SKM-1 (cell line): ENCODE results near the gene TNNI2.
"Not testable (repeated sequence)": the region's sequence is repeated elsewhere in the genome, so short reads cannot be mapped to it uniquely, and the experiment has no call there.

Source experiments
- DNase-seq: peaks from one replicate; lab custom pipeline; 2025; ENCODE audit not compliant: unreplicated experiment; lab: John Stamatoyannopoulos, UW

The TNNI2 gene

DNA sequence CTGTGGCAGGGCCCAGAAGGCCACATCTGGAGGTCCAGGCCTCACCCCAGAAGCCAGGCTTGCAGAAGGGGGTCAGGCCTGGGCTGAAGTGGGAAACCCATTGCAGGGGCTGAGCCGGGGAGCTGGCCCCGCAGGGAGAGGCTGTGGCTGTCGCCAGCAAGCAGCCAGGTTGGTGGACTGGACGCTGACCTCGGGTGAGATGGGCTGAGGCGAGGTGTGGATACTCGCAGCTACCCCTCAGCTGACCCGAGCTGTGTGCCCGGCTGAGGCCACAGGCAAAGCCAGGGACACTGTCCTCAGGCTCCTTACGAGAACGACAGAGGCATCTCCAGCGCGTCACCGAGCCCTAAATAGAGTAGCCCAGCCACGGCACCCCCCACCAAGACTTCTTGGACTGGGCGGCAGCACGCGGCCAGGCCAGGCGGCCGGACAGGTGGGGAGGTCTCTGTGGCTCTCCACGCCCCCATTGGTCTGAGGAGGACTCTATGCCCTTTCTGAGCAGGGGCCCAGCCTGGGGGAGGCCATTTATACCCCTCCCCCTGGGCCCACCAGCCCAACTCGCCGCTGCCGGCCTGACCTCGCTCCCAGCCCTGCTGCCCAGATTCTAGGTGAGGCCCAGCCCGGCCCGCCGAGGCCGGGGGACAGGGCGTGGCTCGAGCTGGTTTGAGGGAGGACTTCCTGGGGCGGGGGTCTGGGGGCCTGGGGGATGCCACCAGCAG lies at the start of gene TNNI2:
TSS of gene TNNI2 (plus strand) at position 556 of the 719 bp plus-strand sequence. CDS start 716 bp downstream, outside the sequence.
- DNase-seq: no peak

DNA sequence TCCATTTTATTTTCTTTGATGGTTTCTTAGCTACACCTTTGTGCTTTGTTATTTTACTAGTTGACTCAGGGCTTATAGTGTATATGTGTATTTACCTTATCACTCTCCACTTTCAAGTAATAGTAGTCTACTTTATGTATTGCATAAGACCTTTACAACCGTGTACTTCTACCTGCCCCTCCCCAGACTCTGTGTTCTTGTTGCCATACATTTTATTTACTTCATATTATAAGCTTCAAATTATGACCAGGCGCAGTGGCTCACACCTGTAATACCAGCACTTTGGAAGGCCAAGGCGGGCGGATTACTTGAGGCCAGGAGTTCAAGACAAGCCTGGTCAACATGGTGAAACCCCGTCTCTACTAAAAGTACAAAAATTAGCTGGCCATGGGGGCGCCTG lies 46.9 kb upstream of the TNNI2 start:
- DNase-seq: no peak

GRCh38 chr11:1792461-1792860 lies 46.3 kb upstream of the TNNI2 start:
- no peak for DNase-seq

GRCh38 chr11:1793081-1793480 lies 45.7 kb upstream of the TNNI2 start:
- no peak for DNase-seq

- DNase-seq: no peak
These were observed 42.3 kb upstream of the TNNI2 start for GRCh38 chr11:1796413-1797011.

DNA sequence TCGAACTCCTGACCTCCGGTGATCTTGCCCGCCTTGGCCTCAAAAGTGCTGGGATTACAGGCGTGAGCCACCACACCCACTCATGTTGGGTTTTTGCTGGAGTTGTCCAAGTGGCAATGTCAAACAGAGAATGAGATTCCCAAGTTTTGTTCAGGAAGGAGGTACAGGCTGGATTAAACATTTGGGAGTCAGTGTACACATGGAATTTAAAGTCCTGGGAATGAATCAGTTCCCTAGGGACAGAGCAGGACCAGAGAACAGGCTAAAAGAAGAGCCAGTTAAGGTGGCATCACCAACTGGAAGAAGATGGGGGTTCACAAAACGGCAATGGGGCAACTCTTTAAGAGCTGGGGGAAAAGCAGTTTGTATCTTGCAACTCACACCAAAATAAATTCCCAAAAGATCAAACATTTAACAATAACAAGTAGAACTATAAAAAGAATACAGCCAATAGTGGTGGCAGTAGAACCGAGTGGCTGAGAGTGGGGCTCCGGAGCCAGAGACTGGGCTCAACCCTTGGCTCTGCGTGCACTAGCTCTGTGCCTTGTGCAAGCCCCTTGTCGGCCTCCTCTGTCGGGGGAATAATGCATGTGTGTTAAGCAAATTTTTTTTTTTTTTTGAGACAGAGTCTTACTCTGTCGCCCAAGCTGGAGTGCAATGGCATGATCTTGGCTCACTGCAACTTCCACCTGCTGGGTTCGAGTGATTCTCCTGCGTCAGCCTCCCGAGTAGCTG lies 41.2 kb upstream of the TNNI2 start:
- DNase-seq: no peak

- no peak for DNase-seq
These were observed 35.5 kb upstream of the TNNI2 start for GRCh38 chr11:1803246-1803645.

DNA sequence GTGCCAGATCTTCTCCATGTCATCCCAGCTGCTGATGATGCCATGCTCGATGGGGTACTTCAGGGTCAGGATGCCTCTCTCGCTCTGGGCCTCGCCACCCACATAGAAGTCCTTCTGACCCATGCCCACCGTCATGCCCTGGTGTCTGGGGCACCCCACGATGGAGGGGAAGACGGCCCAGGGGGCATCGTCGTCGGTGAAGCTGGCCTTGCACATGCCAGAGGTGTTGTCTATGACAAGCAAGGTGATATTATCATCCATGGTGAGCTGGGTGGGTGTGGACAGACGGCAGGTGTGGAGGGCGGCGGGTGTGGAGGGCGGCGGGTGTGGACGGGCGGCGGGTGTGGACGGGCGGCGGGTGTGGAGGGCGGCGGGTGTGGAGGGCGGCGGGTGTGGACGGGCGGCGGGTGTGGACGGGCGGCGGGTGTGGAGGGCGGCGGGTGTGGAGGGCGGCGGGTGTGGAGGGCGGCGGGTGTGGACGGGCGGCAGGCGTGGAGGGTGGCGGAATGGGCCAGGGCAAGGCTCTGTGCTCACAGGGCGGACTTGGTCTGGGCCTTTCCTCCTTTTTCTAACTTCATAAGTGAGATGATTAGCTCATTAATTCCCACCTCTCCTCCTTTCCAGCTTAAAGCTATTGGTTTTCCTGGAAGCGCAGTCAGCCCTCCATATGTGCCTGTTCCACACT lies 34.8 kb upstream of the TNNI2 start:
- not testable (repeated sequence) for DNase-seq

DNA sequence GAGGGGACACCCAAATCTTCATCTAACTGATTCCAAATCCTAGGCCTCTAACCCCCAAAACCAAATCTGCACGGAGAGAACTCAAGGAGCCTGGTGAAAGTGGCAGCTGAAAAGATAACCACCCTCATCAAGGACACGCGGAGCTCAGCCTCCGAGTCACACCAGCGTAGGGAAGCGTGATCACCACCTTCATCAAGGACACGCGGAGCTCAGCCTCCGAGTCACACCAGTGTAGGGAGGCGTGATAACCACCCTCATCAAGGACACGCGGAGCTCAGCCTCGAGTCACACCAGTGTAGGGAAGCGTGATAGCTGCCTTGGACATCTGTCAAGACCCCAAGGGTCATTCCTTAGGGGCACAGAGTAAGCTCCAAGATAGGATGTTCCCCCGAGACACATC lies 33.3 kb upstream of the TNNI2 start:
- DNase-seq: no peak

GRCh38 chr11:1807264-1807995 lies 31.4 kb upstream of the TNNI2 start:
- no peak for DNase-seq

- DNase-seq: peak; percentile 56
These were observed 28.0 kb upstream of the TNNI2 start for GRCh38 chr11:1810761-1811160.

DNA sequence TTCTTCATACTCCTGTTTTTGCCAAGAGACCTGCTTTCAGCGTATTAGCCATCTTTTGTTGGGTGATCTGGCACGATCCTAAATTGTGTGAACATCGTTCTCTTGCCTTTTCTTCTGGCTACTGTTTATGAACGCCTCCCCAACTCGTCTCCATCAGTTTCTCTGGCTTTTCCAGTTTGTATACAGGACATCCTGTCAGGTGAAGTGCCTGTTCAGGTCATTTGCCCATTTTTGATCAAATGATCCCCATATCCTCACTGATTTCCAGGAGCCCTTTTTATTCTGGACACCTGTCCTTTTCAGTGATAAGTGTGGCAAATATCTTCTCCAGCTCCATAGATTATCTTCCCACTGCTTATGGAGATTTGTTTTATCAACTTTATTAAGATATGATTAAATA lies 26.5 kb upstream of the TNNI2 start:
- DNase-seq: no peak

- no peak for DNase-seq
These were observed 26.0 kb upstream of the TNNI2 start for GRCh38 chr11:1812801-1813200.

DNA sequence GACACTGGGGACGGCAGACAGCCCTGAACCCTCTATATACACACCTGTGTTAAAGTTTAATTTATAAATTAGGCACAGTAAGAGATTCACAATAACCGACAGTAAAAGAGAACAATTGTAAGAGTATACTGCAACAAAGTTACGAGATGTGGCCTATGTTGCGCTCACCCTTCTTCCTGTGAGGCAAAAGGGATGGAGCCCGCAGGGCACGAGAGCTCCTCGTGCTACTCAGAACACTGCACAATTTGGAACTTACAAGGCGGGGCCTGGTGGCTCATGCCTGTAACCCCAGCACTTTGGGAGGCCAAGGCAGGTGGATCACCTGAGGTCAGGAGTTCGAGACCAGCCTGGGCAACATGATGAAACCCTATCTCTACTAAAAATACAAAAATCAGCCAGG lies 25.4 kb upstream of the TNNI2 start:
- DNase-seq: not testable (repeated sequence)

GRCh38 chr11:1814691-1815090 lies 24.1 kb upstream of the TNNI2 start:
- no peak for DNase-seq

DNA sequence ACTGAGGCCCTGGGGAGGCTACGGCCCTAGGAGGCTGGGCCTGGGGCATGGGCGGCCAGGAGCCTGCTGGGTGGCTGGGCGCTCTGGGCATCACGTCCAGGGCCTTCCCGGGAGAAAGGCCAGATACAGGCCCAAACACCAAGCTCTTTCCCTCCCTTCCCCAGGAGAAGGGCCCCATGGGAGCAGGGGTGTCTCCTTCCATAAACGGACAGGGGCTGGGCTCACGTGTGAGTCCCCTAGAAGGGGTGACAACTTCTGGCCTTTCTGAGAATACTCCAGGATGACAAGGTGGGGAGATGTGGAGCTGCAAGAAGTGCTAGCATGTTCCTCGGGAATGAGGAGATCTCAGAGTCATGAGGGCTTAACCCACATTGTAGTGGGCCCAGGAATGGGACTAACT lies 23.5 kb upstream of the TNNI2 start:
- no peak for DNase-seq

DNA sequence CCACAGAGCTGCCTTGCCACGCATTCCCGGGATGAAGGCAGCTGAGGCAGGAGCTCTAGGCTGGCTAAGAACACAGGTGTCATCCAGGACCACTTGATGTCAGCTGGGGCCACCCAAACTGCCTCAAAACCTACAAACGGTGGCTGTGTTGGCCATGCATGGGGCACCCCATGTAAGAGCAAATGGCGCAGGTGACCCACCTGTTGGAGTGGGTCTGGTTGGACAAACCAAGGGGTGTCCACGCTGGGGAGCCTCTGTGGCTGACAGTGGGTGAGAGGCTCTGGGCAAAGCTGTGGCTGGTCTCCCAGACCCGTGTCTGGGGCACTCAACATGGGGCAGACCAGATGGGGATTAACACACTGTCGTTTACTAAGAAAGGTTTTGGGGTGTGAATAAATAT lies 23.0 kb upstream of the TNNI2 start:
- no peak for DNase-seq

GRCh38 chr11:1817000-1817399 lies 21.8 kb upstream of the TNNI2 start:
- no peak for DNase-seq

DNA sequence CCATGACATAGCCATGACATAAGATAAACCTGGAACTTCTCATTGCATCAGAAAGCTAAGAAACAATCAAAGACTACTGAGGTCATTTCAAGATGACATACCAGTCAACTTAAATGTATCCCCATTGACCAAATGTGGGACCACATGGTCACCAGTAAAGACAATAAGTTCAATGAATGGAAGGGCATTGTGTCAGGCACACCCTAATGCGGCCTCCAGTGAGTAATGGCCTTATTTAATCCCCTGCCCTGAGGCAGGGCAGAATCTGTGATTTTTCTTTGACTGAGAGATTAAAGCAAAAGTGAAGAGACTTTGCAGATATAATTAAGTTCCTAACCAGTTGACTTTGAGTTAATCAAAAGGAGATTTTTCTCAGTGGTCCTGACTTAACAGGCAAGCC lies 21.3 kb upstream of the TNNI2 start:
- DNase-seq: no peak

GRCh38 chr11:1819074-1819473 lies 19.7 kb upstream of the TNNI2 start:
- DNase-seq: no peak
